Keratinocyte (primary cell): ENCODE data around the gene CREM. TPM values are rescaled to one million over a fixed set of nuclear protein-coding genes. Genes with fewer than 3 reads are reported as not detected.

Source experiments
- DNase-seq: peaks from one replicate; pipeline ENCODE4 v3.0.0-alpha.2; 2011; ENCODE audit warnings: low read depth, missing footprints, low spot score
- FAIRE-seq: peaks from 2 replicates; lab custom pipeline; 2011; peaks lifted over from hg19 to GRCh38; lab: Jason Lieb, UNC
- H2AFZ ChIP-seq: 2 replicates; pipeline ENCODE4 v1.6.0; 2012; ENCODE audit warnings: low read length, control low read depth, inconsistent platforms; ENCODE audit not compliant: control insufficient read depth
- H3K27ac ChIP-seq: 2 replicates; pipeline ENCODE4 v1.5.1; 2011; ENCODE audit warnings: low read length; ENCODE audit not compliant: control insufficient read depth, insufficient read depth
- H3K27me3 ChIP-seq: 3 replicates; pipeline ENCODE4 v1.6.0; 2011; ENCODE audit warnings: low read length; ENCODE audit not compliant: control insufficient read depth, insufficient read depth; ENCODE audit errors: extremely low read depth
- H3K36me3 ChIP-seq, 2 experiments: 2 replicates in 1 of 2; 3 replicates in 1 of 2; pipeline ENCODE4 v1.5.1; 2011; ENCODE audit warnings: low read length in 2 of 2, mild to moderate bottlenecking in 1 of 2; ENCODE audit not compliant: control insufficient read depth in 2 of 2, insufficient read depth in 2 of 2; ENCODE audit errors: extremely low read depth in 1 of 2
- H3K4me1 ChIP-seq: 3 replicates; pipeline ENCODE4 v1.5.1; 2011; ENCODE audit warnings: low read length; ENCODE audit not compliant: control insufficient read depth, insufficient read depth; ENCODE audit errors: extremely low read depth
- H3K4me2 ChIP-seq: 3 replicates; pipeline ENCODE4 v1.6.0; 2011; ENCODE audit warnings: low read depth, low read length; ENCODE audit not compliant: control insufficient read depth, insufficient read depth; ENCODE audit errors: extremely low read depth
- H3K4me3 ChIP-seq, 3 experiments: fragments of 200-600 bp in 1 of 3; sonication (generic) in 1 of 3; 2 replicates in 2 of 3; 3 replicates in 1 of 3; pipeline ENCODE4 v1.5.1; 2011 to 2016; ENCODE audit warnings: low read length in 3 of 3, mild to moderate bottlenecking in 3 of 3, control low read depth in 2 of 3, inconsistent platforms in 1 of 3, low read depth in 1 of 3, mixed read lengths in 1 of 3, mixed run types in 1 of 3, moderate library complexity in 1 of 3; ENCODE audit not compliant: control insufficient read depth in 2 of 3, insufficient read depth in 2 of 3; ENCODE audit errors: extremely low read depth in 1 of 3
- H3K79me2 ChIP-seq: 2 replicates; pipeline ENCODE4 v1.6.0; 2012; ENCODE audit warnings: low read length; ENCODE audit not compliant: control insufficient read depth, insufficient read depth
- H3K9ac ChIP-seq: 3 replicates; pipeline ENCODE4 v1.6.0; 2011; ENCODE audit warnings: low read length; ENCODE audit not compliant: control insufficient read depth, insufficient read depth; ENCODE audit errors: extremely low read depth
- H3K9me1 ChIP-seq: 3 replicates; pipeline ENCODE4 v1.6.0; 2011; ENCODE audit warnings: low read length; ENCODE audit not compliant: control insufficient read depth, insufficient read depth; ENCODE audit errors: extremely low read depth
- H3K9me3 ChIP-seq: 2 replicates; pipeline ENCODE4 v1.5.1; 2012; ENCODE audit warnings: low read depth, low read length; ENCODE audit not compliant: control insufficient read depth
- H4K20me1 ChIP-seq: 3 replicates; pipeline ENCODE4 v1.6.0; 2011; ENCODE audit warnings: low read length; ENCODE audit not compliant: control insufficient read depth, insufficient read depth; ENCODE audit errors: extremely low read depth
- EZH2 ChIP-seq: IDR thresholded peaks from one replicate; pipeline ENCODE4 v1.6.1; 2012; ENCODE audit warnings: inconsistent platforms, mild to moderate bottlenecking, low read length, moderate library complexity
- dilution Hi-C: fragments of 300-500 bp; cut with MboI; formaldehyde crosslinking; loops from one replicate; pipeline ENCODE4 v1.7.0; 2020; ENCODE audit warnings: low sequenced_read_pairs; ENCODE audit not compliant: extremely low pct_ligation_motif_present
- polyA plus RNA-seq, 5 experiments: library from polyadenylated mRNA; depleted of rRNA in 3 of 5; stranded (reverse) in 3 of 5; stranded (forward) in 1 of 5; unstranded in 1 of 5; fragments of >200 nt; gene quantifications; 1 replicate in 1 of 5; 2 replicates in 3 of 5; 3 replicates in 1 of 5; pipeline versions ENCODE4 v1.2.1 to v1.2.3, GENCODE V29; 2011 to 2012; ENCODE audit warnings: missing spikeins in 2 of 5, low read depth in 1 of 5, low replicate concordance in 1 of 5
- TF ChIP-seq, protein P1 (sequence below), 3 experiments: IDR thresholded peaks in 1 of 3; conservative IDR thresholded peaks in 1 of 3; optimal IDR thresholded peaks in 1 of 3; 2 replicates in 2 of 3; 3 replicates in 1 of 3; pipeline versions ENCODE3 to v1.5.1; 2011; ENCODE audit warnings: low read length in 3 of 3, mild to moderate bottlenecking in 3 of 3, moderate library complexity in 2 of 3, control low read depth in 1 of 3, inconsistent platforms in 1 of 3; ENCODE audit not compliant: insufficient read depth in 2 of 3; ENCODE audit errors: extremely low read depth in 1 of 3

Gene CREM
- polyA plus RNA-seq, 1 donor (not counting 4 experiments of a cell fraction or from before 2014, with no cell fraction given): 23.3 TPM

DNA sequence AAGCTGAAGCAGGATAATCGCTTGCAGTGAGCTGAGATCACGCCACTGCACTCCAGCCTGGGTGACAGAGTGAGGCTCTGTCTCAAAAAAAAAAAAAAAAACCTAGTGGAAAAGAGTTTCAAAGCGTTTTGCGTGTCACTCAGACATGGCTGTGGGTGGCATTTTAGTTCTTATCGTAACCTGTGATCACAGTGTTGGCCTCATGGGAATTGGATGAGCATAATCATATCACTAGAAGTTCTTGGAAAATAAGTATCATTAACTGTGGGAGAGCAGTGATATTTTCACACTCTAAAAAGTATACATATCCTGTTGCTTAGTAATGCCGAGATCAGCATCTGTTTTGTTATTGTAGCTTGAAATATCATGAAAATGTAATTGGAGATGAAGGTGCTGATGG, 92.6 kb downstream of the CREM start:
- no peaks in the 10 kb centered on the region for H3K27me3 ChIP-seq
- FAIRE-seq (no peak), DNase-seq (no peak)
- no peak overlapping the region for H3K9ac ChIP-seq
- H3K9me1 ChIP-seq: no peaks in the 10 kb centered on the region
- H3K4me3 ChIP-seq: no peak overlapping the region
- H3K79me2 ChIP-seq: no peaks in the 10 kb centered on the region
- dilution Hi-C loops: no loop called here
- H2AFZ ChIP-seq: no peak overlapping the region
- no peaks in the 10 kb centered on the region for H4K20me1 ChIP-seq
- H3K4me2 ChIP-seq: no peak overlapping the region
- H3K36me3 ChIP-seq: no peaks in the 10 kb centered on the region
- no peaks in the 10 kb centered on the region for H3K9me3 ChIP-seq
- no peaks in the 10 kb centered on the region for H3K4me1 ChIP-seq
- no peak for TF ChIP-seq EZH2
- TF ChIP-seq, protein P1, sequence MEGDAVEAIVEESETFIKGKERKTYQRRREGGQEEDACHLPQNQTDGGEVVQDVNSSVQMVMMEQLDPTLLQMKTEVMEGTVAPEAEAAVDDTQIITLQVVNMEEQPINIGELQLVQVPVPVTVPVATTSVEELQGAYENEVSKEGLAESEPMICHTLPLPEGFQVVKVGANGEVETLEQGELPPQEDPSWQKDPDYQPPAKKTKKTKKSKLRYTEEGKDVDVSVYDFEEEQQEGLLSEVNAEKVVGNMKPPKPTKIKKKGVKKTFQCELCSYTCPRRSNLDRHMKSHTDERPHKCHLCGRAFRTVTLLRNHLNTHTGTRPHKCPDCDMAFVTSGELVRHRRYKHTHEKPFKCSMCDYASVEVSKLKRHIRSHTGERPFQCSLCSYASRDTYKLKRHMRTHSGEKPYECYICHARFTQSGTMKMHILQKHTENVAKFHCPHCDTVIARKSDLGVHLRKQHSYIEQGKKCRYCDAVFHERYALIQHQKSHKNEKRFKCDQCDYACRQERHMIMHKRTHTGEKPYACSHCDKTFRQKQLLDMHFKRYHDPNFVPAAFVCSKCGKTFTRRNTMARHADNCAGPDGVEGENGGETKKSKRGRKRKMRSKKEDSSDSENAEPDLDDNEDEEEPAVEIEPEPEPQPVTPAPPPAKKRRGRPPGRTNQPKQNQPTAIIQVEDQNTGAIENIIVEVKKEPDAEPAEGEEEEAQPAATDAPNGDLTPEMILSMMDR (optimal IDR thresholded peaks at IDR 0.05 in 1 of 3, IDR thresholded peaks at IDR 0.05 in 1 of 3, conservative IDR thresholded peaks at IDR 0.05 in 1 of 3; ENCODE audit: extremely low read depth in 1 of 3, insufficient read depth in 2 of 3, low read length in 3 of 3): no peak
- no peak overlapping the region for H3K27ac ChIP-seq

DNA sequence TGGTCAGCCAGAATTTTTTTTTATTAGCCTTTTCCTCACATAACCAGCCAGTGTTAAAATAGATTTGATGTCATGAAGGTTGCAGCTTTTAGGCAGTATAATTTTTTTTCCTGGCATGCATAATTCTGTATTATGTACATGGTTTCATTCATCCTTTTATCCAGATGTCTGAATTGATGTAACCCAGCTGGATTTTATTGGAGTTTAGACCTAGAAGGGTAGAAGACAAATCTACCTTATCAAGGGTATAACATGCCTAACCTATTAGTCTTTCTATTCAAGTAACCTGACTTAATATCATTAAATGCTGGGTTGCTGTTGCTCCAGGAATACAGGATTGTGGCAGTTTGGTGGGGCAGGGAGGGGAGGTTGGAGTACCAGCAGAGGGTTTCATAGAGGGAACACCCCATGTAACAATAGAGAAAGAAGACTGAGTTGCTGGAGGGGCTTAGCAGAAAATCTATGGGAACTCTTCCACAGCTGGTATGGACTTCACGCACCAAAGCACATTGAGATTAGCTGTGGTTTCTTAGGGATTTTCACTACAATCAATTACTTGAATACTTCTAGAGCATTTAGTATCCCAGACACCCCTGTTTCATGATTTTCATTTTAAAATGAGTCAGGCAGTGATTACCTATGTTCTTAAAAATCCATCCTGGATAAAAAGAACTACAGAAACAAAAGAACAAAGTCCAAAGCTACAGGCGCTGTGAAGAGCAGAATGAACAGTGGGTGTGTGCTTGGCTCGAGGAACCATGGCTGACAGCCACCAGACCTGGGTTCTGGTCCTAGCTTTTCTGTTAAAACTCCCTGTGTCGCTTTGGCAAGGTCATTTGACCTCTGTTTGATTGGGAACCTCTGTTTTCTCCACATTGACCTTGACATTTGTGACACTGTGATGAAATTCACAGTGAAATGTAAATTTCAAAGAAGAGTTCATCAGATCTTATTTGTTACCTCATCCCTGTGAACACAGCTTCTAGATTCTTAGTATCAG, 93.5 kb downstream of the CREM start:
- Histone ChIP-seq H3K79me2 (no peaks in the 10 kb centered on the region), H3K27me3 (no peaks in the 10 kb centered on the region), H3K9me1 (no peaks in the 10 kb centered on the region), H3K27ac (no peak overlapping the region), H3K4me3 (no peak overlapping the region), H3K9ac (no peak overlapping the region), H2AFZ (peak overlapping the region; percentile 60), H3K4me2 (no peak overlapping the region), H3K9me3 (no peaks in the 10 kb centered on the region), H3K36me3 (no peaks in the 10 kb centered on the region), H4K20me1 (no peaks in the 10 kb centered on the region), H3K4me1 (no peaks in the 10 kb centered on the region)
- dilution Hi-C loops: no loop called here
- DNase-seq: no peak
- FAIRE-seq: no peak
- TF ChIP-seq, protein P1 (optimal IDR thresholded peaks at IDR 0.05 in 1 of 3, IDR thresholded peaks at IDR 0.05 in 1 of 3, conservative IDR thresholded peaks at IDR 0.05 in 1 of 3; ENCODE audit: extremely low read depth in 1 of 3, insufficient read depth in 2 of 3, low read length in 3 of 3): no peak
- no peak for TF ChIP-seq EZH2
